ENCODE results near the gene RBP3. TPM values are rescaled to one million over a fixed set of nuclear protein-coding genes. Genes with fewer than 3 reads are reported as not detected.

The RBP3 gene
- total RNA-seq, 1 donor from 2014 or later, result not detected

DNA sequence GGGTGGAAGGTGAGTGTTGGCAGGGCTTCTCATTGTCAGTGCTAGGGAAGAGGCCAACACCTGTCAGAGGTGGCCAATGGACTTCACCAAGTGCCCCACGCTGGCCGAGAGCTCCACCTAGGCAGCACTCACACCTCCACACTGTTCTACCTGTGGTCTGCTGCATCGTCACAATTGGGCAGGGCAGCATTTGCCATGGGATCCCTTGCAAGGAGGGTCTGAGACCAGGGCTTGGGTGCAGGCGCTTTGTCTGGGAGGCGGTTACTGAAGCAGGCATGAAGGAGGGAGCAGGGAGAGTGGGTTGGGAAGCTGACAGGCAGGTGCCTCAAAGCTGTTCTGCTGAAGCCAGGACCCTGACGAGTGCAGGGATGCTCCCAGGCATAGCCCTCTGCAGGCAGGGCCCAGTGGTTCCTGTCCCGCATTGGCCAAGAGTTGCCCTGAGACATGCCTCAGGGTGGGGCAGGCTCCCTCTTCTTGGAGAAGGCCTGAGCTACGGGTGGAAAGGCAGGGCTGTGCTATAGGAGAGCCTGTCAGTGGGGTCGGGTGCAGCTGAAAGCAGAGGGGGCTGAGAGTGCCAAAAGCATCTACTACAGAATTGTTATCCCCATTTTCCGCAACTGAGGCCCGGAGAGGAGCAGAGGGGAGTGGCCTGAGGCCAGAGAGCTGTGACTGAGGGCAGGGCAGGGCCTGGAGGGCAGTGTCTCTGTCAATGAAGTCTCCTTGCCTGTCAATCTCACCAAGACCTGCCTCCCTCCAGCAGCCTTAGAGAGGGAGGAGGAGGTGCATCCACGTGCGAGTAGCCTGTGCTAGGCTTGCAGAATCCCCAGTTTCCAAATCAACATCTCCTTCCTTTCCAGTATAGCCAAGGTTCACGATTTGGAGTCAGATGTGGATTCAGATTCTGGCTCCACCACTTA, 4.0 kb downstream of the RBP3 start:
- DNase-seq (ENCODE audit: low read depth), result no peak
- FAIRE-seq, result no peak
- Histone ChIP-seq H3K36me3 (ENCODE audit: control insufficient read depth, insufficient read depth, low read length) (no peaks in the 10 kb centered on the region), H3K27me3 (ENCODE audit: control insufficient read depth, insufficient read depth, low read length) (peaks cover 3% of the 10 kb centered on the region), H3K4me3 (ENCODE audit: low read depth, low read length) (no peak overlapping the region)
- TF ChIP-seq, protein P1, sequence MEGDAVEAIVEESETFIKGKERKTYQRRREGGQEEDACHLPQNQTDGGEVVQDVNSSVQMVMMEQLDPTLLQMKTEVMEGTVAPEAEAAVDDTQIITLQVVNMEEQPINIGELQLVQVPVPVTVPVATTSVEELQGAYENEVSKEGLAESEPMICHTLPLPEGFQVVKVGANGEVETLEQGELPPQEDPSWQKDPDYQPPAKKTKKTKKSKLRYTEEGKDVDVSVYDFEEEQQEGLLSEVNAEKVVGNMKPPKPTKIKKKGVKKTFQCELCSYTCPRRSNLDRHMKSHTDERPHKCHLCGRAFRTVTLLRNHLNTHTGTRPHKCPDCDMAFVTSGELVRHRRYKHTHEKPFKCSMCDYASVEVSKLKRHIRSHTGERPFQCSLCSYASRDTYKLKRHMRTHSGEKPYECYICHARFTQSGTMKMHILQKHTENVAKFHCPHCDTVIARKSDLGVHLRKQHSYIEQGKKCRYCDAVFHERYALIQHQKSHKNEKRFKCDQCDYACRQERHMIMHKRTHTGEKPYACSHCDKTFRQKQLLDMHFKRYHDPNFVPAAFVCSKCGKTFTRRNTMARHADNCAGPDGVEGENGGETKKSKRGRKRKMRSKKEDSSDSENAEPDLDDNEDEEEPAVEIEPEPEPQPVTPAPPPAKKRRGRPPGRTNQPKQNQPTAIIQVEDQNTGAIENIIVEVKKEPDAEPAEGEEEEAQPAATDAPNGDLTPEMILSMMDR (IDR thresholded peaks at IDR 0.05; ENCODE audit: insufficient read depth, low read length, severe bottlenecking), result no peak

DNA sequence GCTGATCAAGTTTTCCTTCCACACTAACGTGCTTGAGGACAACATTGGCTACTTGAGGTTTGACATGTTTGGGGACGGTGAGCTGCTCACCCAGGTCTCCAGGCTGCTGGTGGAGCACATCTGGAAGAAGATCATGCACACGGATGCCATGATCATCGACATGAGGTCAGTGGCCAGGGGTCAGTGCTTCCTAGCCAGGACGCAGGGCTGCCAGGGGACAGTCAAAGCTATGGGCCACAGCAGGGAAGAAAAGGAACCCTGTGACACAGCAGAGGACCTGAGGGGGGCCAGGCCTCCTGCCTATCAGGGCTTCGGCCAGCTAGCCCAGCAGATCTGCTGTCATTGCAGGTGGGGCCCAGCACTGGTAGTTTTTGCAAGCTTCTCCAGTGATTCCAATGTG, 5.2 kb downstream of the RBP3 start:
- TF ChIP-seq, protein P1 (IDR thresholded peaks at IDR 0.05; ENCODE audit: insufficient read depth, low read length, severe bottlenecking), result no peak

DNA sequence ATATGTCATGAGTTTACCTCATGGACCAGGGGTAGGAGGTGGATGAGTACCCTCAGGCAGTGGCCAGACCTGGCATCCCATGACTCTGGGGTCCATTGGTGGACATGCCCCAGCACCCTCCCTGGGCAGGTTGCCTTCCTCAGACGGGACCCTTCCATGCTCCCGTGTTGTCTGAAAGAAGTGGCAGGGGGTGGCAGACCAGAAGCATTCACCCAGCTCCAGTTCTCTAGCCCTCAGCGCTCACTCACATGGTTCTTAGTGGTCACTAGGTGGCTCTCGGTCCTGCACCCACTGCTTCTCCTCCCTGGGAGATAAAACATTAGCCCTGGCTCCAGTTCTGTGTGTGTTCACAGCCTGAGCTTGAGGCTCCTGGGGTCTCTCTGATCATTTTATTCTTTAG, 6.0 kb downstream of the RBP3 start:
- TF ChIP-seq, protein P1 (IDR thresholded peaks at IDR 0.05; ENCODE audit: insufficient read depth, low read length, severe bottlenecking), result peak; percentile 24
- DNase-seq (ENCODE audit: low read depth) (no peak), FAIRE-seq (no peak)
- Histone ChIP-seq H3K27me3 (ENCODE audit: control insufficient read depth, insufficient read depth, low read length) (peaks cover 3% of the 10 kb centered on the region), H3K36me3 (ENCODE audit: control insufficient read depth, insufficient read depth, low read length) (no peaks in the 10 kb centered on the region), H3K4me3 (ENCODE audit: low read depth, low read length) (no peak overlapping the region)

More for the DNA sequence above, 5.2 kb downstream of the RBP3 start:
- no peaks in the 10 kb centered on the region for H3K36me3 ChIP-seq (ENCODE audit: control insufficient read depth, insufficient read depth, low read length)
- DNase-seq (ENCODE audit: low read depth), result no peak
- H3K27me3 ChIP-seq (ENCODE audit: control insufficient read depth, insufficient read depth, low read length), result peaks cover 3% of the 10 kb centered on the region
- no peak overlapping the region for H3K4me3 ChIP-seq (ENCODE audit: low read depth, low read length)
- no peak for FAIRE-seq

DNA sequence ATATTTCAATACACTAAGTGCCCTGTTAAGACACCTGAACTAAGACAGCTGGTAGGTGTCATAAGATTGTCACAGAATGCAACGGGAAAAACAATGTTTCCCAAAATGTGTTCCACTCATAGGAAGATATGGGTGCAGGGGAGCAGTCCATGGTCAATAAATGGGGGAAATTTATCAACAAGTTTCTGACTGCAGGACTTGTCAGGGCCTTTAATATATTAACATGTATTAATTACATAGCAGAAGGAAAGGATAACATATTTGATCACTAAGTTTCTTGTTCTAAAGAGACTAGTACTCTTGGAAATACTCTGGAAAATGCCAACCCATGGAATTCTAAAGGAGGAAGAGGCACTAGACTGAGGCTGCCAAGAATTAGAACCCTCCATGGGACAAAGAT, 6.7 kb downstream of the RBP3 start:
- H3K36me3 ChIP-seq (ENCODE audit: control insufficient read depth, insufficient read depth, low read length), result no peaks in the 10 kb centered on the region
- peaks cover 3% of the 10 kb centered on the region for H3K27me3 ChIP-seq (ENCODE audit: control insufficient read depth, insufficient read depth, low read length)
- TF ChIP-seq, protein P1 (IDR thresholded peaks at IDR 0.05; ENCODE audit: insufficient read depth, low read length, severe bottlenecking), result no peak
- DNase-seq (ENCODE audit: low read depth) (no peak), FAIRE-seq (no peak)
- no peak overlapping the region for H3K4me3 ChIP-seq (ENCODE audit: low read depth, low read length)

DNA sequence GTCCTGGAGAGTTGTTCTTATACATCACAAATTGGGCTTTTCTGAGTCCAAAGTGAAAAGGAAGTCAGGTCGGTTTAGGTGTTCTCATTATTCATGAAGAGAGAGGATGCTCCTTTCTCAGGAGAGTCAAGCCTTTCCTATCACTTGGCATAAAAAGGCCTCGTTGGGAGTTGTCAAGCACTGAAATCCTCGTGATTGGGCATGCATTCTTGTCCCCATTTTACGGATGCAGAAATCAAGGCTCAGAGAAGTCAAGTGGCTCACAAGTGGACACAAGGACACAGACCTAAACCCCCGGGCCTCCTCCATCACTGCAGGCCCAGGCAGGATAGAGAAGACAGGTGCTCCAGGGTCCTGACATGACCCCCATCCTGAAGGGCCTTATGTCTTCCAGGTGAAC, 8.5 kb downstream of the RBP3 start:
- H3K4me3 ChIP-seq (ENCODE audit: low read depth, low read length), result no peak overlapping the region
- no peak for FAIRE-seq
- H3K27me3 ChIP-seq (ENCODE audit: control insufficient read depth, insufficient read depth, low read length), result peaks cover 3% of the 10 kb centered on the region
- no peaks in the 10 kb centered on the region for H3K36me3 ChIP-seq (ENCODE audit: control insufficient read depth, insufficient read depth, low read length)
- TF ChIP-seq, protein P1 (IDR thresholded peaks at IDR 0.05; ENCODE audit: insufficient read depth, low read length, severe bottlenecking), result no peak
- DNase-seq (ENCODE audit: low read depth), result no peak
